Measurements from ENCODE around the gene AMIGO3.
A peak's percentile ranks its signal among the peaks of the same experiment; 100 is the strongest.
"Not testable (repeated sequence)": the region's sequence is repeated elsewhere in the genome, so short reads cannot be mapped to it uniquely, and the experiment has no call there.

AMIGO3 gene, protein sequence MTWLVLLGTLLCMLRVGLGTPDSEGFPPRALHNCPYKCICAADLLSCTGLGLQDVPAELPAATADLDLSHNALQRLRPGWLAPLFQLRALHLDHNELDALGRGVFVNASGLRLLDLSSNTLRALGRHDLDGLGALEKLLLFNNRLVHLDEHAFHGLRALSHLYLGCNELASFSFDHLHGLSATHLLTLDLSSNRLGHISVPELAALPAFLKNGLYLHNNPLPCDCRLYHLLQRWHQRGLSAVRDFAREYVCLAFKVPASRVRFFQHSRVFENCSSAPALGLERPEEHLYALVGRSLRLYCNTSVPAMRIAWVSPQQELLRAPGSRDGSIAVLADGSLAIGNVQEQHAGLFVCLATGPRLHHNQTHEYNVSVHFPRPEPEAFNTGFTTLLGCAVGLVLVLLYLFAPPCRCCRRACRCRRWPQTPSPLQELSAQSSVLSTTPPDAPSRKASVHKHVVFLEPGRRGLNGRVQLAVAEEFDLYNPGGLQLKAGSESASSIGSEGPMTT

DNA sequence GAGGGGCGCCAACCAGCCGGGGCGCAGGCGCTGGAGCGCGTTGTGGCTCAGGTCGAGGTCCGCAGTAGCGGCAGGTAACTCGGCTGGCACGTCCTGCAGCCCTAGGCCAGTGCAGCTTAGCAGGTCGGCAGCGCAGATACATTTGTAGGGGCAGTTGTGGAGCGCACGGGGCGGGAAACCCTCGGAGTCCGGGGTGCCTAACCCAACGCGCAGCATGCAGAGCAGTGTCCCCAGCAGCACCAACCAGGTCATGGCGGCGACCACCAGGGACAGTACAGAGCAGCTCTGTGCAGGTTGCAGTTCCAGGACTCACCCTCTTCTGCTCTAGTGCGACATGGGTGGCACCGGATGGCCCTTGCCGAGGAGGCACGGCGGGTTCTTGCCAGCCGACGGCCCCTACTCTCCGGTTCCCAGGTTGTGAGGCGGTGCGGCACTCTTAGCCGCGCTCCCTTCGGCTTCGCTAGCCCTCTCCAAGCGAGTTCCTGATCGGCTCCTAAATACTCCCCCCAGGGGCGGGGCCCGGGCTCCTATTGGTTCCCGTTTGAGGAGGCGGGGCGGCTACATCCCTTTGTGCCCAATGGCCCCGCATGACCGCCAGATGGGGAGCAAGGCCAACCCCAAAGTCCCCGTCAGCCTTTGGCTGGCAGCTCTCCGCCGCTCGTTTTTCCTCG, at the start of gene AMIGO3:
AMIGO3 (minus strand) TSS at position 471 of the 671 bp plus-strand sequence; CDS start at position 252, 219 bp downstream.
- peak; percentile 96 for DNase-seq (ENCODE audit: low spot score)

- no peak for DNase-seq (ENCODE audit: low spot score)
These were observed 44.5 kb upstream of the AMIGO3 start for GRCh38 chr3:49763981-49764380.

- DNase-seq (ENCODE audit: low spot score): no peak
These were observed 42.2 kb upstream of the AMIGO3 start for GRCh38 chr3:49761661-49762060.

DNA sequence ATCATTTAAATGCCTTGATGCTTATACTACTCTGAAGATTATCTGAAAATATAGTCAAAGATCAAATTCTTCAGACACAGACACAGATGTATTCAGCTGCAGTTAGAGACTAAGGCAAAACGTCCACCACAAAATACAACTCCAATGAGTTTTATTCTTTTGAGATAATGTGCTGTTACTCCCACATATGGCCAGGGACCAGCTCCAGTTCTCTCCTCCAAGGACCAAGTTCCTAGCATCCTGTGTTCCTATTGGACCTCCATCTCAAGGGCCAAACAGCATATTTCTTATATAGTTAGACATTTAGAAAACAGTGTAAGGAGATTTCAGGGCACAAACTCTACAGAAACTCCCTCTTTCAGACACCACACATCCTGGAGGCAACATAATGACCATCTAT, 39.7 kb upstream of the AMIGO3 start:
- DNase-seq (ENCODE audit: low spot score): no peak

DNA sequence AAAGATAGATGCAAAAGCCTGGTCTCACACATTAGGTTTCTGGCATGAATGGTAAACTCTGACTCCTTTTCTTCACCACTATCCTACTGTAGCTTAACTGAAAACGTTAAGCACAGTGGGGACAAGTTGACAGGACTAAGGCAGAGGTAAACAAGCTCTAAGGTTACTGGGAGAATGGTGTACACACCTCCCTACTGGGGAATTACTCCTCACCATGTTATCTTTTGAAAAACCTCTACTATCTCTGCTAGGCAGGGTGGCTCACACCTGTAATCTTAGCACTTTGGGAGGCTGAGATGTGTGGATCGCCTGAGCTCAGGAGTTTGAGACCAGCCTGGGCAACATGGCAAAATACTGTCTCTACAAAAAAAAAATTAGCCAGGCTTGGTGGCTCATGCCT, 37.7 kb upstream of the AMIGO3 start:
- no peak for DNase-seq (ENCODE audit: low spot score)

GRCh38 chr3:49756036-49756435, 36.6 kb upstream of the AMIGO3 start:
- DNase-seq (ENCODE audit: low spot score): no peak

DNA sequence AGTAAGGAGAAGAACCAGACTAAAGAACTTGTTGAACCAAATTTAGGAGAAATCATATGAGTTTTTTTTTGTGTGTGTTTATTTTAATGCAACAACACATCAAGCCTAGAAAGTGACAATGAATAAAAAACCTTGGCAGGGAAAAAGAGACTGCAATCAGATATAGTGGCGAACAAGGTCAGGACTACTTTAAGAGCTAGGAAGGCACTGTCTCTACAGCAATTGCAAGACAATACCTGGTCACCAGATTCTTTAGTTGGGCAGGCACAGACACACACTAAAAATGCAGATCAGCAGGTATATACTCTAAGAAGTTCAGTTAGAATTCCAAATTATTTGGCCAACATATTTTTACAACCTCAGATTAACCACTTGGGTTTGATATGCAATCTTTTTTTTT, 35.1 kb upstream of the AMIGO3 start:
- DNase-seq (ENCODE audit: low spot score): no peak

GRCh38 chr3:49751501-49751900, 32.0 kb upstream of the AMIGO3 start:
- no peak for DNase-seq (ENCODE audit: low spot score)

DNA sequence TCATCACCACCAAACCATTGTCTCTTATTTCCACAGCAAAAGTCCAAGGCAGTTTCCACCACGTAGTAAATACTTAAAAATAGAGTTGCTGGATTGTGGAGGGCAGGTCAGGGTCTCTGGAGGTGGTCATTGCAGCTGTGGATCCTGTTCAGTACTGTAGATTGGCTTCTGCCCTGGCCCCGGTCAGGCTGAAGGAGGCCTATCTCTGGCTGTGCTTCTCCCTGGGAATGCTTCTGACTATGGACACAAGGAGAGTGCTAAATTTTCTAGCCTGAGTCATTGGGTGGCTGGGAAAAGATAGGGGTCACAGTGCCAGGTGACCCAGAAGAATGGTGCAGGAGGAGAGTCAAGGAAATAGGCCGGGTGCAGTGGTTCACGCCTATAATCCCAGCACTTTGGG, 30.6 kb upstream of the AMIGO3 start:
- DNase-seq (ENCODE audit: low spot score): no peak

DNA sequence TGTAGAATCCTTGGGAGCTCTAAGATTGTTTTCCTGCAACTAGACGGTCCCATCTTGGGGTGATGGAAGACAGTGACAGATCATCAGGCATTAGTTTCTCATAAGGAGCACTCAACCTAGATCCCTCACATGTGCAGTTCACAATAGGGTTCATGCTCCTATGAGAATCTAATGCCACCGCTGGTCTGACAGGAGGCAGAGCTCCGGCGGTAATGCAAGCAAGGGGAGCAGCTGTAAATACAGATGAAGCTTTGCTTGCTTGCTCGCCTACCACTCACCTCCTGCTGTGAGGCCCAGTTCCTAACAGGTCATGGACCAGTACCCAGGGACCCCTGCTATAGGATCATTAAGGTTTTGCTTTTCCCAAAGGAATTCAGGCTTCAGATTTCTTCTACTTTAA, 29.4 kb upstream of the AMIGO3 start:
- not testable (repeated sequence) for DNase-seq (ENCODE audit: low spot score)

GRCh38 chr3:49747792-49748480, 28.5 kb upstream of the AMIGO3 start:
- no peak for DNase-seq (ENCODE audit: low spot score)

GRCh38 chr3:49745986-49746385, 26.5 kb upstream of the AMIGO3 start:
- no peak for DNase-seq (ENCODE audit: low spot score)

- DNase-seq (ENCODE audit: low spot score): no peak
These were observed 20.9 kb upstream of the AMIGO3 start for GRCh38 chr3:49740427-49740826.

- DNase-seq (ENCODE audit: low spot score): no peak
These were observed 18.7 kb upstream of the AMIGO3 start for GRCh38 chr3:49738067-49738713.

- DNase-seq (ENCODE audit: low spot score): no peak
These were observed 15.3 kb upstream of the AMIGO3 start for GRCh38 chr3:49734752-49735151.

- DNase-seq (ENCODE audit: low spot score): no peak
These were observed 14.1 kb upstream of the AMIGO3 start for GRCh38 chr3:49733551-49733950.

GRCh38 chr3:49732597-49732996, 13.1 kb upstream of the AMIGO3 start:
- no peak for DNase-seq (ENCODE audit: low spot score)

DNA sequence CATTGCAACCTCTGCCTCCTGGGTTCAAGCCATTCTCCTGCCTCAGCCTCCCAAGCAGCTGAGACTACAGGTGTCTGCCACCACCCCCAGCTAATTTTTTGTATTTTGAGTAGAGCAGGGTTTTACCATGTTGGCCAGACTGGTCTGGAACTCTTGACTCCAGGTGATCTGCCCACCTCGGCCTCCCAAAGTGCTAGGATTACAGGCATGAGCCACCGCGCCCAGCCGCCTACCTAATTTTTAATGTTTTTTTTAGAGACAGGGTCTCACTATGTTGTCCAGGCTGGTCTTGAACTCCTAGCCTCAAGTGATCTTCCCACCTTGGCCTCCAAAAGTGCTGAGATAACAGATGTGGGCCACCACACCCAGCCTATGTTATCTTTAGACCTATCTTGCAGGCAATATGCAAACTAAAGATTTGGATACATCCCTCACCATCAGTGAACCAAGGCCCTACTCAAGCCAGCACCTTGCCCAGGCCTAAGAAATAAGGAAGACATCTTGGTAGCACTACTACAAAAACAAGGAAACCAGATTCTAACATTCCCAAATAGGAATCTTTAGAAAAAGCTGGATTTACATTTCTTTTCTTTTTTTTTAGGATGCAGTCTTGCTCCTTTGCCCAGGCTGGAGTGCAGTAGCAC, 10.6 kb upstream of the AMIGO3 start:
- DNase-seq (ENCODE audit: low spot score): no peak

DNA sequence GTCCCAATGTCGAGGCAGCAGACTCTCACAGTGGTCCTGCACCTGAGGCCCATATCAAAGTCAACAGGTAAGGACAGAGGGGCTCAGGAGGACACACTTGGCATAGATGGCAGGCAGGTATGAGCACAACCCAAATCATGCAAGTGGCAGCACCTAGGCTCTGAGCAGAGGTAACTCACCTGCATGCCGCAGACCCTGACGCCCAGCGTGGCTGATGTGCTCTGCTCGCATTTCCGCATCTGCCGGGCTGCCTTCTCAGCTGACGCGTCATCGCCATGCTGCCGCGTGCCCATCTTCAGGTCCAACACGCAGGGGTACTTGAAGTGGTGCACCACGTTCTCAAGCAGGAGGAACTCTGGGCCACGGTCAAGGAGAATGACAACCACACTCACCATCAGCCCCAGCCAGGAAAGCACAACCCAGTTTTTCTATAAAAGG, 8.5 kb upstream of the AMIGO3 start:
- DNase-seq (ENCODE audit: low spot score): no peak

- no peak for DNase-seq (ENCODE audit: low spot score)
These were observed 7.9 kb upstream of the AMIGO3 start for GRCh38 chr3:49727154-49727923.

Data from ecto neural progenitor cell (in vitro differentiated cells).